Activated CD8-positive, alpha-beta memory T cell treated with anti-CD3 and anti-CD28 coated beads, Interleukin-2, amount 50 U/mL, for 24 hours (primary cell): ENCODE data around the gene SKA3.
"Not testable (repeated sequence)": the region's sequence is repeated elsewhere in the genome, so short reads cannot be mapped to it uniquely, and the experiment has no call there.

Experiments used
- DNase-seq: peaks from one replicate; pipeline ENCODE4 v3.0.0-alpha.2; 2020; ENCODE audit errors: extremely low read depth

SKA3 gene

DNA sequence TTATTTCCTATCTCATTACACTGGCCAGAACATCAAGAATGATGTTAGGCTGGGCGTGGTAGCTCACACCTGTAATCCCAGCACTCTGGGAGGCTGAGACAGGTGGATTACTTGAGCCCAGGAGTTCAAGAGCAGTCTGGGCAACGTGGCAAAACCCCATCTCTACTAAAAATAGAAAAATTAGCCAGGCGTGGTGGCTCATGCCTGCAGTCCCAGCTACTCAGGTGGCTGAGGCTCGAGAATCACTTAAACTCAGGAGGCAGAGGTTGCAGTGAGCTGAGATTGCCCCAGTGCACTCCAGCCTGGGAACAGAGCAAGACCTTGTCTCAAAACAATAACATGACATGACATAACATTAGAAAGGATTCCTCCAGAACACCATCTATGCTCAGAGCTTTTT, 10.7 kb downstream of the SKA3 start:
- DNase-seq: not testable (repeated sequence)

DNA sequence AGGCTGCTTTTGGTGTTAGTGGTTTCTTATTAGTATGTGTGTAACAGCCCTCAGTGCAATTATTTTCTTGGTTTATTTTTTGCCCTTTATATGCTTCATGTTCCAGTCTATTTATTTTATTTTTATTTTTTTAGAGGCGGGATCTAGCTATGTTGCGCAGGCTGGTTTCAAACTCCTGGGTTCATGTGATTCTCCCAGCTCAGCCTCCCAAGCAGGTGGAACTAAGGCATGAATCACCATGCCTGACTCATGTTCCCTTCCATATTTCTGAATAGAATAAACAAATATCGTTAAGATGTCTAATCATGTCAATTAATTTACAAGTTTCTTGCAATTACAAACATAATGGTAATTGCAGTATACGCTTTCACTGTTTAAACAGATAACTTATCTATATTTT, 11.7 kb downstream of the SKA3 start:
- DNase-seq: no peak

DNA sequence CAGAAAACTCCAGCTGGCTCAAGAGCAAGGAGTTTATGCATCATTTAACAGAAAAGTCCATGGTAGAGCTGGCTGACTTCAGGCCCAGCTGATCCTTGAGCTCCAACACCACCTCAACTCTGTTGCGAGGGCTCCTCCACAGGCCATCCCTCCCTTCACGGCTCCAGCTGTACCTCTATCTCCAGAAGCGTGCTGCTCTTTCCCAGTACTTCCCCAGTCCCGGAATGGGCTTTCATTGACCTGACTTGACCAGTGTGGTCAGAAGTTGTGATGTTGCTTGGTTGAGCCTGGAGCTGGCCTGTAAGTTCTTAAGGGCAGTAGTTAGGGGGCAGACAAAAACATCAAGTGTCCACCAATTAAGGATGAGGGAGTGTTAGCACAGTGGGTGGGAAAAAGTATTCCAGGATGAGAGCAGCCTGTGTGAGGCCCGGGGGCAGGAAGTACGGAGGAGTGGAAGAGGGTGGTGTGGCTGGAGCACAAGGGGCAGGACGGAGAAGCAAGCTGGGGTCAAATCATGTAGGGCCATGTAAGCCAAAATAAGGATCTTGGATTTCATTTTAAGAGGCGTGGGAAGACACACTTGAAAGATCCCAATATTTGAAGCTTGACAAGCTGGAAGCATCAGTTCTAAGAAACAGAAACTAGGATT, 24.0 kb downstream of the SKA3 start:
- no peak for DNase-seq

DNA sequence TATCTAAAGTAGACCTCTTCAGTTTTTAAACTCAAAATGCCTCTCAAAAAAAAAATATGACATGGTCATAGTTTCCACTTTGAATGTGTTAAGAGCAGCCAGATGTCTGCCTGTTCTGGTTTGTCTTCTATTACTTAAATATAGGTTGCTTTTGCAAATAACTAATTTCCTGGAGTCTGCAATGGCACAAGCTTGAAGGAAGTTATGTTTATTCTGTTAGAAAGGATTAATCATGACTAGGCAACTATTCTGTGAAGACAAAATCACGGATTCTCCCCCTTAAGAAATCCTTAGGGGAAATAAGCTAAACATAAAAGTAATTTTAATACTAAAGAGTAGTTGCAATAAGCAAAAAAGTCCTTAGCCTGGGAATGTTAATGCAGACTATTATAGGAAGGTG, 26.3 kb downstream of the SKA3 start:
- no peak for DNase-seq

DNA sequence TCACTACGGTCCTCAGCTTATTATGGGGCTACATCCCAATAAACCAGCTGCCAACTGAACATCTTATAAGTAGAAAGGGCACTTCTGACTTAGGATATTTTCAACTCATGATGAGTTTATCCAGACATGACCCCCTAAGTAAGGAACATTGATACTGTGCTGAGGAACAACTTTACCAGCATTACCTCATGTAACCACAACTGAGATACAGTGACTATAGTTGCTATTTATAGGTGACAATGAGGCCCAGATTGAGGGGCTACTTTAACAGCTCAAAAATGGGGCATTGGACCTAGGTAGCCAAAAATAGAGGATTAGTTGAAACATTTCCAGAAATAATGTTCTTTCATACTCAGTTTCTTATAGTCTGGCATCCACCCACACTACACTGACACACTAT, 26.8 kb downstream of the SKA3 start:
- no peak for DNase-seq

DNA sequence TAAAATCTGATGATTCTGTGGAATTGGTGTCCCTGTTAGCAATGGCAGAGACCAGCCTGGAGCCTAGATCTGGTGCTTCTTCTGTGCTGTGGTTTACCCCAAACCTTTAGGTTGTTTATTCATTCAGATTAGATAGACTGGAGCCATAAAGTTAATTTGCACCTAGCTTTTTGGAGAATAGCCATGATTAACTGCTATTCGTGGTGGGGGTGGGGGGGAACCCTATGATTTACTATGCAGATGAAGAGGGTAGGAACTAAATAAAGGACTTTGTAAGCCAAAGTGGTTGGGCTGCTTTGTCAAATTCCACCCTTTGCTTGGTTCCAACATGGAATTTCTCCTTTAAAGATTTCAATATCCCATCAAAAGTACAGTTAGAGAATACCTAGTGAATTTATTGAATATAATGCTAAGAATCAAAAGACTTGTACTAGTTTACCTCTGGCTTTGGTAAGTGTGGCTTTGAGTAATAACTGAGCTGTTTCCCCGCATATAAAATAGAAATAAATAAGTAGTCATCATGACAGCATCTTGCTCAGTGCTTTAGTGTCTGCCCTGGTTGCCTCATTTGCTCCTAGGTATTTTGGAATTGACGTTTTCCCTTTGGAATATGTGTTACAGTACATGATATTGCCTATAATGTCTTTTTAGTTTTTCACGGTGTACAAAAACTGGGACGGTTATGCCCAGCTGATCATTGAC, 27.6 kb downstream of the SKA3 start:
- no peak for DNase-seq

DNA sequence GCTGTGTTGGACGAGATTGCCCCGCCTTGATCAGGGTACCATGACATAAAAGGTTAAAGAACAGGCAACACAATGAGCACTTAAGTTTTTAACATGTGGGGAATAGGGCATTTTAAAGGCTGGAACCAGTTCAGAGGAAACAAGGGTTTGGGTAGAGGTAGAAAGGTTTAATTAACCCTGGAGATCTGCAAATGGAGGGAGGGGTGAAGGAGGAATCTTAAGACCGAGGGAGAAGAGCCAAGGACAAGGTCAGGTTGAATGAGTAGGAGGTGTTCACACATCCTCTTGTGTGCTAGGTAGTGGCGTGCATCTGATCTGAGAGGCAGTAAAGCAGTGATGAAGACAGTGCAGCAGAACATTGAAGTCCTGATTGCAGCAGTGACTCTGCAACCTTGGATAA, 28.5 kb downstream of the SKA3 start:
- DNase-seq: no peak

DNA sequence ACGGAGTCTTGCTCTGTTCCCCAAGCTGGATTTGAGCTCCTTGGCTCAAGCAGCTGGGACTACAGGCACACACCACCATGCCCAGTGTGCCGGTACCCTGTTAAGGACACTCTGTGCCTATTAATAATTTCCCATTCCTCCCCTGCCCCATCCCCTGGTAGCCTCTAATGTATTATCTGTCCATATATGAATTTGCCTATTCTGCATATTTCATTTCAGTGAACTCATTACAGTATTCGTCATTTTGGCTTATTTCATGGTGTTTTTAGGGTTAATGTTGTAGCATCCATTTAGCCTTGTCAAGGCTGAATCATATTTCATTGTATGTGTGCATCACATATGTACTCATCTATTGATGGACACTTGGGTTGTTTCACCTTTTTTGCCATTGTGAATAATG, 33.6 kb downstream of the SKA3 start:
- DNase-seq: no peak

DNA sequence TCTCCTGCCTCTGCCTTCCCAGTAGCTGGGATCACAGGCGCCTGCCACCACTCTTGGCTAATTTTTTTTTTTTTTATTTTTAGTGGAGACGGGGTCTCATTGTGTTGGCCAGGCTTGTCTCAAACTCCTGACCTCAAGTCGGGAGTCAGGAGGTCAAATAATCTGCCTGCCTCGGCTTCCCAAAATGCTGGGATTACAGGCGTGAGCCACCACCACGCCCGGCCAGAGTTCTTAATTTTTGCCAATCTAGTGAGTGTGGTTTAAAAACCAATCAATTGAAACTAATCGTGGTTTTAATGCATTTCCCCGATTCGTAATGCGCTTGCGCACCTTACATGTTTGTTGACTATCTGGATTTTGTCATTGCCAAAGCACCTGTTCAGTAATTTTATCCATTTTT, 37.0 kb downstream of the SKA3 start:
- DNase-seq: no peak

DNA sequence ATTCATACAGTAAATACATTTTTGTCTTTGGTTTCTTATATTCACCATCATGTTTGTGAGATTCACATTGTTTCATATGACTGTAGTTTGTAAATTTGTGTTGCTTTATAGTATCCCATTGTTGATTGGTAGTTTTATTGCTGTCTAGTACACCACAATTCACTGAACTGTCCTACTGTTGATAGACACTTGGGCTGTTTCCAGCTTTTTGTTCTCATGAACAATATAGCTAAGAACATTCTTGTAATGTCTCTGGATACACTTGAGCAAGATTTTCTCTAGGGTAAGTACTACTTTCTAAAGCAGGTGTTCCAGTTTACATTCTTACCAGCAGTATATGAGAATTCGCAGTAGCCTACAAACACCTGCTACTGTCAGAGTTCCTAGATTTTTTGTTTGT, 37.8 kb downstream of the SKA3 start:
- DNase-seq: no peak

DNA sequence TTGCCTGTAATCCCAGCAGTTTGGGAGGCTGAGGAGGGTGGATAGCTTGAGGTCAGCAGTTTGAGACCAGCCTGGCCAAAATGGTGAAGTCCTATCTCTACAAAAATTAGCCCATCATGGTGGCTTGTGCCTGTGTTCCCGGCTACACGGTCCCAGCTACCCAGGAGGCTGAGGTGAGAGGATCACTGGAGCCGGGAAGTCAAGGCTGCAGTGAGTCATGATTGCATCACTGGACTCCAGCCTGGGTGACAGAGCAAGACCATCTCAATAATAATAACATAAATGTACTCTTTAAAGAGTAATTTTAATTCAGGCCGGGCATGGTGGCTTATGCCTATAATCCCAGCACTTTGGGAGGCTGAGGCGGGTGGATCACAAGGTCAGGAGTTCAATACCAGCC, 38.7 kb downstream of the SKA3 start:
- DNase-seq: no peak

DNA sequence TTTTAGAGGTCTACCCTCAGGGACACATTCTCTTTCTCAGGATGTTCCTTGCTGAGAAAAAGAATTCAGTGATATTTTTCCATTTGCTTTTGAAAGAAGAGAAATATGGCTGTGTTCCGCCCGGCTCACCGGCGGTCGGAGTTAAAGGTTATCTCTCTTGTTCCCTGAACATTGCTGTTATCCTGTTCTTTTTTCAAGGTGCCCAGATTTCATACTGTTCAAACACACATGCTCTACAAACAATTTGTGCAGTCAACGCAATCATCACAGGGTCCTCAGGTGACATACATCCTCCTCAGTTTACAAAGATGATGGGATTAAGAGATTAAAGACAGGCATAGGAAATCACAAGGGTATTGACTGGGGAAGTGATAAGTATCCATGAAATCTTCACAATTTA, 40.5 kb downstream of the SKA3 start:
- not testable (repeated sequence) for DNase-seq

DNA sequence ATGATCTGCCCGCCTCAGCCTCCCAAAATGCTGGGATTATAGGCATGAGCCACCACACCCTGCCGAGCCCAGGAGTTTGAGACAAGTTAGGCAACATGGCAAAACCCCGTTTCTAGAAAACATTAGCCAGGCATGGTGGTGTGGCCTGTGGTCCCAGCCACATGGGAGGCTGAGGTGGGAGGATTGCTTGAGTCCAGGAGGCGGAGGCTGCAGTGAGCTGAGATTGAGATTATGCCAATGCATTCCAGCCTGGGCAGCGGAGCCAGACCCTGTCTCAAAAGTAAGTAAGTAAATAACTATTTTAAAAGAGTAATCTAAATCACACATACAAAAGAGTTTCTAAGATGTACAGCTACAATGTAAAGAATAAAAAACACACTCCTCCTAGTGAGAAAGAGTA, 41.9 kb downstream of the SKA3 start:
- DNase-seq: no peak

DNA sequence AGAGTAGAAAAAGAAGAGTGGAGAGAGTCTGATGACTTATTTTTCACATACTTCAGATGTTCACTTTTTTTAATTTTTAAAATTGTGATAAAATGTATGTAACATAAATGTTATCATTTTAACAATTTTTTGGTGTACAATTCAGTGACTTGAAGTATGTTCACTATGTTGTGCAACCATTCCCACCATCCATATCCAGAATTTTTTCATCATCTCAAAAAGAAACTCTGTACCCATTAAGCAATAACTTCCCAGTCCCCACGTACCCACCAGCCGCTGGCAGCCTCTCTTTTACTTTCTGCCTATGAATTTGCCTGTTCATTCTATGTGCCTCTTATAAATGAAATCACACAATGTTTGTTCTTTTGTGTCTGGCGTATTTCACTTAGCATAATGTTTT, 43.3 kb downstream of the SKA3 start:
- DNase-seq: no peak

DNA sequence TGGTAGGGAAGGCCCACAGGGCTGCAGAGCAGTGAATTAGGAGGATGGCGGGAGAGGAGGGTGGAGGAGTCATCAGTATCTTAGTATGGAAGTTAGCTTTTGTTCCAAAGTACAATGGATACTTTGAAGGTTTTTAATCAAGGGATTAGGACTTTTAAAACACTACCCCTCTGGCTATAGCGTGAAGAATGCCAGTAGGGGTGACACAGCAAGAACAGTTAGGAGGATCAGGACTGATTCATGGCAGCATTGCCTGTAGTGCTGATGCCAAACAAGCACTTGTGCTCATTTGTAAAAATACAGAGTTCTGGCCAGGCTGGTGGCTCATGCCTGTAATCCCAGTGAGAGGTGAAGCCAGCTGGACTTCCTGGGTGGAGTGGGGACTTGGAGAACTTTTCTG, 46.2 kb downstream of the SKA3 start:
- DNase-seq: no peak

DNA sequence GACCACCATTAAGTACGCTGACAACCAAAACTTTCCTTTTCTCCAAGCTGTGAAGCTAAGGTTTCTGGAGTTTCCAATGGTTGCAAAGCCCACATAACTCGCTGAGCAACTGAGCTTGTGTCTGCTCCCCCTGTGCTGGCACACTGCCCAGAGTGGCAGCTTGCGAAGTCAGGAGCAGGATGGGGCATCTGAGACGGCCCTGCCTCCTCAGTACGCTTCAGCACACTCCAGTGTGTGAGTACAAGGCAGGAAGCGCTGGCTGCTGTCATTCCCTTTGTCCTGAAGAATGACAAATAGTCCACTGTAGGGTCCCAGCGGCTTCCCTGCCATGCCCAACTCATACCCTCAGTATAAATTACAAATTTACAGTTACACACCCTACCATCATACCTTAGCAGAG, 51.5 kb downstream of the SKA3 start:
- no peak for DNase-seq

DNA sequence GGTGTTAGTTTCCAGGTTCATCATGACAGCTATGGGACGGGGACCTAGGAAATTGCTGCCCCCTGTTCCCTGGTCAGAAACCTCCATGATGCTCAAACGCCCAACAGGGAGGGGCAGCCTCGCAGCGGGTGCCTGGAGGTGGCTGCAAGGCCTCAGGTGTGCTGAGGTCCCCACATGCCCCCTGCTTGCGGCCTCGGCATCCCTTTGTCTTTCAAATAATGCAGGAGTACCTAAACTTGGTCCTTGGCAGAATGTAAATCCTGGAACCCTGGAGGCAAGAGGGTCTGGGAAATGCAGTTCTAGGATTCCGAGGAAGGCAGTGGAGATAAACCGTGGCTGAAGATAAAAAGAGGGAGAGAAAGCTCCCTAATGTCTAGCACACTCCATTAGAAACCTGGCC, 52.4 kb downstream of the SKA3 start:
- DNase-seq: no peak

DNA sequence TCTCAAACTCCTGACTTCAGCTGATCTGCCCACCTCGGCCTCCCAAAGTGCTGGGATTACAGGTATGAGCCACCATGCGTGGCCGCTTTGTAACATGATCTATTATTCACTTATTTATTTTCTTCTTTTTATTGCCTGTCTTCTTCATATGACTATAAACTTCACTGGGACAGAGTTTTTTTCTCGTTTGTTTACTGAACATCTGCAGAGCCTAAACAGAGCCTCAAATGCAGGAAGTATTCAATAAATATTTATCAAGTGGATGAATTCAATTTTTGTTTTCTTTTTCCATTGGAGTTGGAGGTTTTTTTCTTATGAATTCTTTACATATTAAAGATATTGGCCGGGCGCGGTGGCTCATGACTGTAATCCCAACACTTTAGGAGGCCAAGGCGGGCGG, 54.7 kb downstream of the SKA3 start:
- DNase-seq: no peak

DNA sequence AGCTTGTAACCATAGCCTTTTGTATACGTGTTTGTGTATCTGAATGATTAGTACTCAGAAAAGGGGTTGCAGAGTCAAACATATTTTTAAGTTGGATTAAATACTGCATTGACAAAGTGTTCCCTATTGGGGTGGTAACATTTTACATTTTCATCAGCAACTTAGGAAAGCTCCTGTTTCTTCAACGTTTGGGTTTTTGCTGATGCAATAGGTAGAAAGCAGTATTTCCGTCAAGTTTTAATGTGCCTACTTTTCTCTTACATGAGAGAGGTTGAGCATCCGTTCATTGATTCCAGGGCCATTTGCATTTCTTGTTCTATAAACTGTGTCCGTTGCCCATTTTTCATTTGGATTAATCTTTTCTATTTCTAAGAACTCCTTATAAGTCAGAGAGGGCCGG, 56.2 kb downstream of the SKA3 start:
- no peak for DNase-seq

DNA sequence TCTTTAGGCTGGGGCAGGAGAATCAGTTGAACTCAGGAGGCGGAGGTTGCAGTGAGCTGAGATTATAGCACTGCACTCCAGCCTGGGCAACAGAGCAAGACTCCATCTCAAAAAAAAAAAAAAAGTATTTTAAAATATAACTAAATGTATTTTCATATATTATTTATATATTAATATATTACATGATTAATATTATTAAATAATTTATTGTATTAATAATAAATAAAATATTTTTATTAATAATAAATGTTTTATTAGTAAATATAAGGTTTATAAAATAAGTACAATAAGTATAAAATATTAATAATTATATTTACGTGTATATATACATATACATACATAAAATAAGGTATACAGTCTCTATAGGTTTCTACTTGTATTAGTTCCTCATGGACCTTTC, 56.8 kb downstream of the SKA3 start:
- no peak for DNase-seq

DNA sequence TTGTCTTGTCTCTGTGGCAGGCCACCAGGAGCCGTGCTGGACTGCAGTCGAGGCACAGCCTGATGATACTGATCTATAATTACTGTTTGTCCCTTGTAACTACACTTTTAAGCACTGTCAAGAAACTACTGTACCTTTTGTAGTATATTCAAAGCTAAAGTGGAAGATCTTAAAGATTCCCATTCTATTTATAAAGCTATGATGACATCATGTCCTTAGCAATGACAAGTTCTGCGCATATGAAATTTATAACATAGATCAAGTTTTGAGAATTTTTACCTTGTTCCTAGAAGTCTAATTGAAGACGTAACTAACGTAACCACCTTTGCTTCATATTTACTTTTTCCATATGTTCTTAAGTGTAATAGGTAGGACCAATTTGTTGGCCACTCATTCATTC, 58.2 kb downstream of the SKA3 start:
- no peak for DNase-seq

DNA sequence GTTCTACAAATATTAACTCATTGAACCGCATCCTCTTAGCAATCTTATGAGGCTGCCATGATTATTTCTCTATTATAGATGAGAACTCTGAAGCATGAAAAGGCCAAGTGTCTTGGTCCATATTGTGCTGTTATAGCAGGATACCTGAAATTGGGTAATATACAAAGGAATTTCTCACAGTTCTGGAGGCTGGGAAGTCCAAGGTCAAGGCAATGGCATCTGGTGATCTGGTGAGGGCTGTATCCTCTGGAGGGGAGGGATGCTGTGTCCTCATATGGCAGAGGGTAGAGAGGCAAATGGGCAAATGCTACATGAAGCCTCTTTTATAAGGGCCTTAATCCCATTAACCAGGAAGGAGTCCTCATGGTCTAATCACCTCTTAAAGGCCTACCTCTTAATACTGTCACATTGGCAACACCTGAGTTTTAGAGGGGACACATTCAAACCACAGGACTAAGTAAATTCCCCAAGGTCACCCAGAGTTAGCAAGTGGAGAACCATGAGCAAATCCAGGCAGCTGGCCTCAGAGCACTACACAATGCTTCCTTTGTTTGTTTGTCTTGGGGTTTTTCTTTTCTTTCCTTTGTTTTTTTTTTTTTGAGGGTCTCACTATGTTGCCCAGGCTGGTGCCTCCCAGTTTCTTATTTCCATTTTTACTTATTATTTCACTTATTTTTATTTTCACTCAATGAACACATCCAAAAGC, 59.1 kb downstream of the SKA3 start:
- no peak for DNase-seq

DNA sequence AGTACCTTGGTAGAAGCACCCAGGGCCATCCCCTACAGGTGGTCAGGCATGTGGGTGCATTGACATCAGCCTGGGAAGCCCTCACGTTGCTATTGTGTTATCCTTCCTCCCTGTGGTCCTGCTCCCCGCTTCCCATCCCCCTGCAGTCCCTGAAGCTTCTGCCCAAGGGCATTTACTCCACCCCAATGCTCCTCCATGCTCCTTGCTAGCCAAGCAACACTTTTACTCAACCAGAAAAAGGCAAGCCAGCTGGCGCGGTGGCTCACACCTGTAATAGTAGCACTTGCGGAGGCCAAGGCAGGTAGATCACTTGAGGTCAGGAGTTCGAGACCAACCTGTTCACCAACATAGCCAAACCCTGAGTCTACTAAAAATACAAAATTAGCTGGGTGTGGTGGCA, 60.2 kb downstream of the SKA3 start:
- no peak for DNase-seq
